Measurements from ENCODE around the gene BRD3.

The BRD3 gene

DNA sequence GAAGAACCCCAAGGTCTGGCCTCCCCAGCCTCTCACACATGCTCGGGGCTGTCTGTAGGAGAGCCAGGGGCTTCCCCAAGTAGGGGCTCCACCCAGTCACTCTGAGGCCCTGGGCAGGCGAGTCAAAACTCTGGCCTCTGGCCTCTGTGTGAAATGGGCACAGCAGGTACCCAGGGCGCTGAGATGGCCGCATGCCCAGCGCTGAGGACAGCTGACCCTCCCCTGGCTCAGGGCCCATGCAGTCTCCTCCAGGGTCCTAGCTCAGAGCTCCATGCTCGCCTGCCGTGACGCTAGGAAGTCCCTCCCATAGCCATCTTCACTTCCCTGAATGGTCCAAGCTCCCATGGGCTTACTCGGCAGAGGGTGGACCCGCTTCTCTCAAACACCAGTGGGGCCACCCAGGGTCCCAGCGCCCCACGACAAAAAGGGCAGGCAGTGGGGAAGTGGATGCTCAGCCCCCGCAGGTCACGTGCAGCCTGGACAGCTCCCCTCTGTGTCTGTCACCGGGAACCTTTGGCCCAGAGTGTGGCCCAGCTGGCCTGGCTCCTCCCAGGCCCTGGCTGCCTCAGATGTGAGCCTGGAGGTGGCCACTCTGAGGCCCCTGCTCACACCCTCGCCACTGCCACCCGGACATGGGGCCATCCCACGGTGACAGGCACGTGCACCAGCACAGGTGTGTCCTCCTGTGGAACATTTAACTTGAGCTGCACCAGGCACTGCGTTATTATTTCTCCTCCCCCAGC lies 63.5 kb downstream of the BRD3 start:
- no peak overlapping the region for H3K4me3 ChIP-seq (ENCODE audit: low read depth, low read length)
- TF ChIP-seq CTCF (IDR thresholded peaks at IDR 0.05; ENCODE audit: control insufficient read depth, extremely low read depth, insufficient read depth), result no peak

DNA sequence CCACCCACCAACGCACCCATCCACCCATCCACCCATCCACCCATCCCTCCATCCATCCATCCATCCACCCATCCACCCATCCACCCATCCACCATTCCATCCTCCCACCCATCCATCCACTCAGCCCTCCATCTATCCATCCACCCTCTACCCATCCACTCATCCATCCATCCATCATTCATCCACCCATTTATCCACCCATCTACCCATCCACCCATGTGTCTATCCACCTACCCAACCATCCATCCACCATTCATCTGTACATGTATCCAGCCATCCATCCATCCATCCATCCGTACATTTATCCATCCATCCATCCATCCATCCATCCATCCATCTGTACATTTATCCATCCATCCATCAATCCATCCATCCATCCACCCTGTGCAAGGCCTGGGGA lies 64.6 kb downstream of the BRD3 start:
- H3K4me3 ChIP-seq (ENCODE audit: low read depth, low read length), result no peak overlapping the region
- DNase-seq (ENCODE audit: low read depth), result no peak
- TF ChIP-seq CTCF (IDR thresholded peaks at IDR 0.05; ENCODE audit: control insufficient read depth, extremely low read depth, insufficient read depth), result no peak

More for the DNA sequence above, 63.5 kb downstream of the BRD3 start:
- DNase-seq (ENCODE audit: low read depth), result no peak

- no peak for DNase-seq (ENCODE audit: low read depth)
- TF ChIP-seq CTCF (IDR thresholded peaks at IDR 0.05; ENCODE audit: control insufficient read depth, extremely low read depth, insufficient read depth), result no peak
- no peak overlapping the region for H3K4me3 ChIP-seq (ENCODE audit: low read depth, low read length)
Measured at GRCh38 chr9:134002796-134003195, 65.0 kb downstream of the BRD3 start.

GRCh38 chr9:133999851-134000265 lies 68.0 kb downstream of the BRD3 start:
- DNase-seq (ENCODE audit: low read depth), result no peak
- no peak for TF ChIP-seq CTCF (IDR thresholded peaks at IDR 0.05; ENCODE audit: control insufficient read depth, extremely low read depth, insufficient read depth)
- H3K4me3 ChIP-seq (ENCODE audit: low read depth, low read length), result no peak overlapping the region

DNA sequence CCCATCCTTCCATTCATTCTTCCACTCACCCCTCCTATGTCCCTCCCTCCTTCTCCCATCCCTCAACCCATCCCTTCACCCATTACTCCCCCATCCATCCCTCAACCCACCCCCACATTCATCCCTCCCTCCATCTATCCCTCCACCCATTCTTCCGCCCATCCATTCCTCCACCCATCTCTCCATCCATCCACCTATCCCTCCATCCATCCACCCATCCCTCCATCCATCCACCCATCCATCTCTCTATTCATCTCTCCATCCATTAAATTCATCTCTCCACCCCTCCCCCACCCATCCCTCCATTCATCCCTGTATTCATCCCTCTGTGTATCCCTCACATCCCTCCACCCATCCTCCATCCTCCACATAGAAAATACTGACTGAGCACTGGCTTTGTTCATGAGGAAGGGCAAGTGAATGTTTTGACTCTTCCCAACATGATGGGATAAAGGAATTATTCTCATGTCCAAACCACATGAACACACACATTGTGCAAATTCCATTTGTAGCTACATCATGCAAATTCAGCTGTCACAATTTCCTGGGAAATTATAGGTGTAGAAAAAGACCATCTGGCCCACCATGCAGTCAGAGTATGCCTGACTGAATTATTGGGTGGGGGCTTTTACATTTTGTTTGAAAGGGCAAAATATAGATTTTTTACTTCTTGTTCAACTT lies 68.8 kb downstream of the BRD3 start:
- no peak overlapping the region for H3K4me3 ChIP-seq (ENCODE audit: low read depth, low read length)
- TF ChIP-seq CTCF (IDR thresholded peaks at IDR 0.05; ENCODE audit: control insufficient read depth, extremely low read depth, insufficient read depth), result no peak

DNA sequence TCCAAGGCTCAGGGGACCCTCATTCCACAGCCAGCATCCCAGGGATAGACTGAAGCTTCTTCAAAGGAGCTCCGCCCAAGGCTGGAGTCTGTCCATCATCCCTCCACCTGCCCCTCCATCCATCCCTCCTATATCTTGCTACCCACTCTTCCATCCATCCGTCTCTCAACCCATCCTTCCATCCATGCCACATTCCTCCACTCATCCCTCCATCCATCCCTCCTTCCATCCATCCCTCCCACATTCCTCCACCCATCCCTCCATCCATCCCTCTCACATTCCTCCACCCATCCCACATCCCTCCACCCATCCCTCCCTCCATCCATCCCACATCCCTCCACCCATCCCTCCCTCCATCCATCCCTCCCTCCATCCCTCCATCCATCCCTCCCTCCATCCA lies 70.2 kb downstream of the BRD3 start:
- H3K4me3 ChIP-seq (ENCODE audit: low read depth, low read length), result no peak overlapping the region
- TF ChIP-seq CTCF (IDR thresholded peaks at IDR 0.05; ENCODE audit: control insufficient read depth, extremely low read depth, insufficient read depth), result no peak
- DNase-seq (ENCODE audit: low read depth), result no peak

More for the DNA sequence above, 68.8 kb downstream of the BRD3 start:
- DNase-seq (ENCODE audit: low read depth), result no peak
